Activated T-helper 2 cell treated with anti-CD3 and anti-CD28 coated beads, Interferon-gamma antibody, Interleukin-2, Interleukin-4, amounts not matched to agents 10 μg/mL and 5 μg/mL and 100 μg/mL, durations not matched to agents 14 hours and 24 hours and 36 hours (primary cell): ENCODE results near the gene KCNG2. TPM values are rescaled to one million over a fixed set of nuclear protein-coding genes. Genes with fewer than 3 reads are reported as not detected.
"Not testable (repeated sequence)": the region's sequence is repeated elsewhere in the genome, so short reads cannot be mapped to it uniquely, and the experiment has no call there.

Experiments
- DNase-seq: peaks from one replicate; pipeline ENCODE4 v3.0.0; 2021; ENCODE audit warnings: low spot score
- H3K27ac Mint-ChIP-seq: one replicate; pipeline ENCODE4 v1.8.0; 2021; ENCODE audit warnings: mixed read lengths
- H3K27me3 Mint-ChIP-seq: one replicate; pipeline ENCODE4 v1.8.0; 2021; ENCODE audit warnings: low read depth, mixed read lengths
- H3K36me3 Mint-ChIP-seq: one replicate; pipeline ENCODE4 v1.8.0; 2021; ENCODE audit warnings: low read depth, mixed read lengths
- H3K4me1 Mint-ChIP-seq: one replicate; pipeline ENCODE4 v1.8.0; 2021; ENCODE audit warnings: low read depth, mixed read lengths
- H3K4me3 Mint-ChIP-seq: one replicate; pipeline ENCODE4 v1.8.0; 2021; ENCODE audit warnings: low read depth, mild to moderate bottlenecking, moderate library complexity, mixed read lengths
- H3K9me3 Mint-ChIP-seq: one replicate; pipeline ENCODE4 v1.8.0; 2021; ENCODE audit warnings: mixed read lengths
- intact Hi-C: fragments of 100-400 bp; cut with micrococcal nuclease; formaldehyde crosslinking; loops from one replicate; pipeline ENCODE4 v1.15.1; 2023
- total RNA-seq: library from RNA; stranded (reverse); gene quantifications from 2 replicates; pipeline ENCODE4 v1.2.3, GENCODE V29; 2022

KCNG2 gene, protein sequence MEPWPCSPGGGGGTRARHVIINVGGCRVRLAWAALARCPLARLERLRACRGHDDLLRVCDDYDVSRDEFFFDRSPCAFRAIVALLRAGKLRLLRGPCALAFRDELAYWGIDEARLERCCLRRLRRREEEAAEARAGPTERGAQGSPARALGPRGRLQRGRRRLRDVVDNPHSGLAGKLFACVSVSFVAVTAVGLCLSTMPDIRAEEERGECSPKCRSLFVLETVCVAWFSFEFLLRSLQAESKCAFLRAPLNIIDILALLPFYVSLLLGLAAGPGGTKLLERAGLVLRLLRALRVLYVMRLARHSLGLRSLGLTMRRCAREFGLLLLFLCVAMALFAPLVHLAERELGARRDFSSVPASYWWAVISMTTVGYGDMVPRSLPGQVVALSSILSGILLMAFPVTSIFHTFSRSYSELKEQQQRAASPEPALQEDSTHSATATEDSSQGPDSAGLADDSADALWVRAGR
- total RNA-seq, result not detected in 2 replicates

DNA sequence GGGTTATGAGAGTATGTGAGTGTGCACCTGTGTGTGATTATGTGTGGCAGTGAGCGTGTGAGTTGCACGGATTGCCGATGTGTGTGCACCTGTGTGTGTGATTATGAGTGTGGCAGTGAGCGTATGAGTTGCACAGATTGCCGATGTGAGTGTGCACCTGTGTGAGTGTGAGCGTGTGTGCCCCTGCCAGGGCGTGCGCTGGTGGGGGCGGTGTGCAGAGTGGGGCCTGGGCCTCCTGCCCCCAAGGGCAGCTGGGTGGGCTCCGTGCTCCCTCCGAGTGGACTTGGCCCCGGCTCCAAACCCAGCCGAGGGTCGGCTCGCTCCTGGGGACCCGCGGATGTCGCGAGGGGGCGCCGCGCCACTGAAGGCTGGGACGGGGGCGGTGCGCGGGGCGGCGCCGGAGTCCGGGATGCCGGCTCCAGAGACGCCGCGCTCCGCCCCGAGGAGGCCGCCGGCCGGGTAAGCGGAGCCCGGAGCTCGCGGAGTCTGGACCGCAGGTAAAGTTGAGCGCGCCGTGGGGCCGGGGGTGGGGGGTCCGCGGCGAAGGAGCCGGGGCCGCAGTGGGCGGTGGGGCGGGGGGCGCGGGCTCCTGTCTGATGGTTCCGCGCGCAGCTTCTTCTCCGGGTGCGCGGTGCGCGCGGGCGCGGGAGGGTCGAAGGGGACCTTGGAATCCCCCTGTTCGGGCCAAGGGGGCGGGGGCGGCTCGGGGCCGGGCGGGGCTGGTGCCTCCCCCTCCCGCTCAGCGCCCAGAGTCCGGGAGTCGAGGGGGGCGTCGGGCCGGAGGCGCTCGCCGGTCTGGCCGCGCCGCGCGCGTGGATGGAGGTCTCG is at the start of gene KCNG2:
Gene KCNG2, plus strand, starts transcription at position 421 of the 828 bp plus-strand sequence. CDS start 65,730 bp downstream, outside the sequence.
- Mint-ChIP-seq H3K27ac (no peak within 1 kb of the TSS), H3K27me3 (peaks cover 51% of the 10 kb centered on the region), H3K36me3 (no peaks in the 10 kb centered on the region), H3K4me1 (peaks cover 5% of the 10 kb centered on the region), H3K9me3 (no peaks in the 10 kb centered on the region), H3K4me3 (peak within 1 kb of the TSS; percentile 55)
- DNase-seq, result no peak
- intact Hi-C loops, result loop anchor here (10.0 kb wide), 1 partner anchor 187 kb away; the partner anchor contains the start of gene TXNL4A

DNA sequence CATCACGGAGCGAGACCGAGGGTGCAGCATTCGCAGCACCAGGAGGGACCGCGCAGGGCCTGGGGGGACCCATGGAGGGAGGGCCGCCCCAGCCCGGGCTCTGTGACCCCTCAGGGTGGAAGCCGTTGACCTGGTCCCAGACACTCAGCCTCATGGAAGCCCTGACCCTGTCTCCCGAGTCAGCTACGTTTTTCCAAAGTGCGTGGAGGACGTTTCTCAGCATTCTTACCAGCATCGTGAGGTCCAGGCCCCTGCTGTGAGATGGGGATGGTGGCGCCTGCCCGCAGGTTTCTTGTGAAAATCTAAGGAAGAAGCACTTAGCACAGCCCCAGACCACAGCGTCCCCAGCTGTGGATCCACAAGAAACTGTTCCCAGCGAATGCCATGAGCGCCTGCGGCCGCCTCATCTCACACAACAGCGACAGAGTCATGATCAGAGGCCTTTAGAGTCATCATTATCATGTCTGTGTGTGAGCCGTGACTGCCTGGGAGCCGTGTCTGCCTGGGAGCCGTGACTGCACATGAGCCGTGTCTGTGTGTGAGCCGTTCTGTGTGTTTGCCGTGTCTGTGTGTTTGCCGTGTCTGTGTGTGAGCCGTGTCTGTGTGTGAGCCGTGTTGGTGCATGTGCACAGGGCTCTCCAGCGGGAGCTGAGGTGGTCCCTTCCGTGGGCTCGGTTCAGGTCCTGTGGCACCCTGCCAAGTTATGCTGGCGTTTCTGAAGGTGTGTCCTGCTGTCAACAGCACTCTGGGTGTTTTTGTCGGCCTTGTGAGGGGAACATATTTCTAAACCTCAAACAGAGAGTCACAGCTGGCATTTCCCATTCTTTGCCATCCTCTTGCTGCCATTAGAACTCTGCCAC is 49.2 kb upstream of the KCNG2 start:
- Mint-ChIP-seq H3K9me3 (no peaks in the 10 kb centered on the region), H3K27ac (no peak overlapping the region), H3K36me3 (peaks cover 12% of the 10 kb centered on the region), H3K4me1 (no peaks in the 10 kb centered on the region), H3K27me3 (no peaks in the 10 kb centered on the region), H3K4me3 (no peak overlapping the region)
- no peak for DNase-seq
- intact Hi-C loops, result no loop called here

DNA sequence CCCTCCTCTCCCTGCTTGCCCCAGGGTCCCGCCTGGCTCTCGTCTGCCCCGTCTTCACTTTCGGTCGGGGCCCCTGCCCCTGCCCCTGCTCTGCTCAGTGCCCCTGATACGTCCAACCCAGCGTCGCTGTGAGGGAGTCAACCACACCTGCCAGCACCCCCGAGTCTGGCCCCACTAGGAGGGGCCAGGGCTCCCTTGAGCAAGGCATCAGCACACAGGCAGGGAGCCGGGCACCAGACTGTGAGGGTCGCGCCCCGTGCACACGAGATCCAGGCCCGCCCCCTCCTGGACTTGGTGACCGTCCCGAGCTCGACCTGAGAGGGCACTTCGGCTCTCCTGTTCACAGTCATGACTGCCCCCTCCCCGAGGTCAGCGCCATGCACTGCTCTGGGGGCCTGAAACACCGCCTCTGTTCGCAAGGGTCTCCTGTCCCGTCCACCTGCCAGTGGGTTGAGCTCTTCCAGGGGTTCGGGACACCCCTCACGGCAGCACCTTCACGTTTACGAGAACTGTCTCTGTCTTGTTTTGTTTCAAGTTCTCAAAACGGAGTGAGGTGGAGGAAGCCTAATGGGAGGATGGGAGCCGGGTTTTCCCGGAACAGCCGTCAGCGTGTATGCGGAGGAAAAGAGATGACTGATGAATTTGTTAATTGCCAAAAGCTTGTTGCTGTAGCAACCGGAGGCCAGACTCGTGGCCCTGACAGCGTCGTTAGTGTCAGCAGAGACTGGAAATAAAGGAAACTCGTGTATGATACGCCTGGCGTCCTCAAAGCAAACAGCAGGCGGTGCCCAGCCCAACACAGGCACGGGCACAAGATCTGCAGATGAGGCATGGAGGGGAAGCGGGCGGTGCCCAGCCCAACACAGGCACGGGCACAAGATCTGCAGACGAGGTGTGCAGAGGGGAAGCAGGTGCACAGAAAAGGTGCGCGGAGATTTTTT is 48.2 kb upstream of the KCNG2 start:
- Mint-ChIP-seq H3K27ac (no peak overlapping the region), H3K27me3 (no peaks in the 10 kb centered on the region), H3K36me3 (peaks cover 20% of the 10 kb centered on the region), H3K4me3 (no peak overlapping the region), H3K9me3 (no peaks in the 10 kb centered on the region), H3K4me1 (no peaks in the 10 kb centered on the region)
- intact Hi-C loops, result no loop called here
- DNase-seq, result no peak

- peaks cover 28% of the 10 kb centered on the region for H3K36me3 Mint-ChIP-seq
- no peak overlapping the region for H3K27ac Mint-ChIP-seq
- no peaks in the 10 kb centered on the region for H3K4me1 Mint-ChIP-seq
- no peak for DNase-seq
- no peaks in the 10 kb centered on the region for H3K9me3 Mint-ChIP-seq
- H3K4me3 Mint-ChIP-seq, result no peak overlapping the region
- intact Hi-C loops, result no loop called here
- no peaks in the 10 kb centered on the region for H3K27me3 Mint-ChIP-seq
Measured at GRCh38 chr18:79750980-79751571, 46.7 kb upstream of the KCNG2 start.

DNA sequence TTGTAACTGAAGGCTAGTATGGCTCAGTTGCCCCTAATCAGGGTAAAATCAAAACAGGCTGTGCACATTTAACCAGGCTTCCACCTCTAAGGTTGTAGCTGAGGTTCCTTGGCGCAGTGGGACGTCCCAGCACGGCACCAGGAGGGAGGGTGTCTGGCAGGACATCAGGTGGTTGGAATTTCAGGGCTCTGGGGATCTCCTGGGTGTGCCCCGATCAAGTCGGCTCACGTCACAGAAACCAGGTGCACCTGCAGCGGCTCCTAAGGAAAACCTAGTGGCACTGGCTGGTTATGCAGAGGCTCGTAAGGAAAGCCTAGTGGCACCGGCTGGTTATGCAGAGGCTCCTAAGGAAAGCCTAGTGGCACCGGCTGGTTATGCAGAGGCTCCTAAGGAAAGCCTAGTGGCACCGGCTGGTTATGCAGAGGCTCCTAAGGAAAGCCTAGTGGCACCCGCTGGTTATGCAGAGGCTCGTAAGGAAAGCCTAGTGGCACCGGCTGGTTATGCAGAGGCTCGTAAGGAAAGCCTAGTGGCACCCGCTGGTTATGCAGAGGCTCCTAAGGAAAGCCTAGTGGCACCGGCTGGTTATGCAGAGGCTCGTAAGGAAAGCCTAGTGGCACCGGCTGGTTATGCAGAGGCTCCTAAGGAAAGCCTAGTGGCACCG is 45.7 kb upstream of the KCNG2 start:
- DNase-seq, intact Hi-C loops, H3K4me1 Mint-ChIP-seq, H3K27ac Mint-ChIP-seq, H3K4me3 Mint-ChIP-seq, H3K27me3 Mint-ChIP-seq, H3K9me3 Mint-ChIP-seq: not testable (repeated sequence)
- peaks cover 32% of the 10 kb centered on the region for H3K36me3 Mint-ChIP-seq

GRCh38 chr18:79752946-79753345 is 44.8 kb upstream of the KCNG2 start:
- intact Hi-C loops, H3K4me3 Mint-ChIP-seq: not testable (repeated sequence)
- peaks cover 33% of the 10 kb centered on the region for H3K36me3 Mint-ChIP-seq

GRCh38 chr18:79753391-79753851 is 44.3 kb upstream of the KCNG2 start:
- no peaks in the 10 kb centered on the region for H3K27me3 Mint-ChIP-seq
- H3K27ac Mint-ChIP-seq, result no peak overlapping the region
- intact Hi-C loops, result no loop called here
- H3K4me1 Mint-ChIP-seq, result no peaks in the 10 kb centered on the region
- no peak overlapping the region for H3K4me3 Mint-ChIP-seq
- no peaks in the 10 kb centered on the region for H3K9me3 Mint-ChIP-seq
- no peak for DNase-seq
- H3K36me3 Mint-ChIP-seq, result peaks cover 36% of the 10 kb centered on the region

More at GRCh38 chr18:79752946-79753345, 44.8 kb upstream of the KCNG2 start:
- not testable (repeated sequence) for DNase-seq, H3K9me3 Mint-ChIP-seq, H3K27ac Mint-ChIP-seq, H3K4me1 Mint-ChIP-seq, H3K27me3 Mint-ChIP-seq

- no peak for DNase-seq
- Mint-ChIP-seq H3K27me3 (no peaks in the 10 kb centered on the region), H3K4me1 (no peaks in the 10 kb centered on the region), H3K36me3 (peaks cover 36% of the 10 kb centered on the region), H3K4me3 (no peak overlapping the region), H3K9me3 (no peaks in the 10 kb centered on the region), H3K27ac (no peak overlapping the region)
- intact Hi-C loops, result no loop called here
Measured at GRCh38 chr18:79754022-79754761, 43.5 kb upstream of the KCNG2 start.

DNA sequence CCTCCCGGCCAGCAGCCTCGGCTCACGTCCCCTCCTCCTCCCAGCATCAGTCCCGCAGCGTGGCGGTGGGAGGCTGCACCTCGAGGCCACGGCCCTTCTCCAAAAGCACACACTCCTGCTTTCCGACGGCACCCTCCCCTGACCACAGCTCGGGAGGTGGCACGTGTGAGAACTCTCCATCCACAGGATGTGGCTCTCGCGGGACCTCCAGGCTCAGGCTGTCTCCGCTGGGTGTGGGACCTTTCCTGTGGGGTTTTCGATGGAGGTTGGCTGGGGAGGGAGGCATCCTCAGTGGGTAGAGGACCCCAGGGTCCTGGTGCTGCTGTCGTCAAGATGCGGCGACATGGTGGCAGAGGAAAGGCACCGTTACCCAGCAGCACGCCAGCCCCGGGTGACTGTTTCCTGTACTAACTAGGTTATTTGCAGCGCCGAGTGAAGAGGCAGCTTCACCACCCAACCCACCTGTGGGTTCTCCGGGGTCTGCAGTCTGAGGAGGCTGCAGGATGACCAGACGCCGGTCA is 42.8 kb upstream of the KCNG2 start:
- peaks cover 36% of the 10 kb centered on the region for H3K36me3 Mint-ChIP-seq
- no peak for DNase-seq
- peaks cover 4% of the 10 kb centered on the region for H3K9me3 Mint-ChIP-seq
- H3K4me3 Mint-ChIP-seq, result no peak overlapping the region
- no peaks in the 10 kb centered on the region for H3K4me1 Mint-ChIP-seq
- intact Hi-C loops, result no loop called here
- no peak overlapping the region for H3K27ac Mint-ChIP-seq
- no peaks in the 10 kb centered on the region for H3K27me3 Mint-ChIP-seq

GRCh38 chr18:79755496-79756142 is 42.1 kb upstream of the KCNG2 start:
- peaks cover 36% of the 10 kb centered on the region for H3K36me3 Mint-ChIP-seq
- H3K27ac Mint-ChIP-seq, result no peak overlapping the region
- no peaks in the 10 kb centered on the region for H3K27me3 Mint-ChIP-seq
- intact Hi-C loops, result no loop called here
- no peak overlapping the region for H3K4me3 Mint-ChIP-seq
- peaks cover 4% of the 10 kb centered on the region for H3K9me3 Mint-ChIP-seq
- no peaks in the 10 kb centered on the region for H3K4me1 Mint-ChIP-seq
- no peak for DNase-seq
